ENCODE data around the gene PSMD5.

The PSMD5 gene

DNA sequence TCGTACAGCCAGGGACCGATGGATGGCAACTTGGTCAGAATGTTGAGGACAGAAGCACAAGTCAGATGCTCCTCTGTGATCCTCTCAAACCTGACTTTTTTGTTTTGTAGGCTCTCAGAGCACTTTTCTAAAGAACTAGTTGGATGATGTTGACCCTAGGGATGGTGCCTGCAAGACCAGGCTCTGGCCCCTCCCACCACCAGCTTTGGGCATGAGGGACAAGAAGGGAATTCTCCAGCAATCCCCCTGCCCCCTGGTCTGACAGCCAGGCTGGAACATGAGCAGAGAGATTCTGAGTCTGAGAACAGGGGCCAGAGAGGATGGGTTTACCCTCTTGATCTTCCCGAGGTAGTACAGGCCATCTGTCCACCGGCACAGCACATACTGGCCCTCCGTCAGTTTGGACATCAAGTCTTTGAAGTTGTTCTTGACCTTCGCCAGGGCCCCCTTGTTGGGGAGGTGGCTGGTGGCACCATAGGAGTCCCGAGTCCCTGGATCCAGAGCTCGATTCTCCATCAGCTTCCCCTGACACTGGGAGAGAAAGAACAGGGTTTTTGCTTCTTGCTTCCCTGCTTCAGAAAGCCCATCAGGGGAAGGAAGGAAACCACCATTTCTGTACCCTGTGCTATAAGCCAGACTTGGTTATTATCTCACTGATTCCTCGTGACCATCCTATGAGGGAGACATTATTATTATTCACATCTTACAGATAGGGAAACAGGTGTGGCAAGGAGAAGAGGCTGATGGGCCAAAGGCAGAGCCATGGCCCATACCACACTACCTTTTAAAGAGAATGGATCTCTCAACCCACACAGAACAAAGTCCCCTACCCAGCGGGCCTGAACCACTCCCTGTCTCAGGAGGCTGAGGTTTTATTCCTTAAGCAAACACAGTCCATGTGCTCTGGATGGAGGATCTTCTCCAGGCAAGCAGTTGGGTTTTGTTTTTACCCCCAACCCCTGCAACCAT is 31.8 kb upstream of the PSMD5 start:
- no peak for DNase-seq

DNA sequence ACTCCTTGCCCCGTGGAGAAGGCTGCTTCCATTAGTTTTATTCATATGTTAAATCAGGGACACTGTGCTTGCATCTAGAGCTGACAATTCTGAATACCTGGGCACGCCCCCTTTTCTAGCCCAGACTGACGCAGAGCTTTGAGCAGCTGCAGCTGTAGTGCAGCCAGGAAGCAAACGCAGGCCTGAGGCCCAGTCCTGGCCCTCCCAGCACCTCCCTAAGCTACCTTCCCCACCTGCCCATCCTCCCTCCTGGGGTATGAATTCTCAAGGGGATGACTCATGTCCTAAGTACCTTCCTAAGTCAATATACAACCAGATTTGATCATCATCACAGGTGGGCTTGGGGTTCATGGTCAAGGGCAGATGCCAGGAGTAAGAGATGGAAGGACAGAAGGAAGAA is 30.8 kb upstream of the PSMD5 start:
- DNase-seq, result peak; percentile 8

DNA sequence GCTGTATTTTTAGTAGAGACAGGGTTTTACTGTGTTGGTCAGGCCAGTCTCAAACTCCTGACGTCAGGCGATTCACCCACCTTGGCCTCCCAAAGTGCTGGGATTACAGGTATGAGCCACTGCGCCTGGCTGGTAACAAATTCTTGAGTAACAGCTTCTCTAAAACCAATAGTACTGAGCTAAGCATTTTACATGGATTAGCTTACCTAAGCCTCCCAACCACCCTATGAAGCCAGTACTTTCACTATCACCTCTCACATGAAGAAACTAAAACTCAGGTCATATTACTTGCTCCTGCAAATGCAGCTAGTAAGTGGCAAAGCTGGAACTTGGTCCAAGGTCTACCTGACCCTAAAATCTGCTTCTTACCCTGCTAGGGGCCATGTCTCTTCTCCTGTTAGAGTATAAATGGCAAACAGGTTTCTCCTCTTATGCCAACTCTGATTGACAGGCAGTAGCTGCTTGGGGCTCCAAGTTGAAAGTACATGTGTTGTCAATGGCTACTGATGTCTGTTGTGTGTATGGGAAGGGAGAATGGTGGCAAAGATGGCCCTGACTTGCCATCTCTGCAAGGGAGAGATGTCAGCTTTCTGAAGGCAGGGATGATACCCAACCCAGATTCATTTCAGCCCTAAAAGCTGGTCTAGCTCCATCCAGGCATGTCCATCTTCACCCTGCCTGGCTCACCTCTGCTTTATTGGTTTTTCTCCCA is 30.2 kb upstream of the PSMD5 start:
- DNase-seq, result no peak

DNA sequence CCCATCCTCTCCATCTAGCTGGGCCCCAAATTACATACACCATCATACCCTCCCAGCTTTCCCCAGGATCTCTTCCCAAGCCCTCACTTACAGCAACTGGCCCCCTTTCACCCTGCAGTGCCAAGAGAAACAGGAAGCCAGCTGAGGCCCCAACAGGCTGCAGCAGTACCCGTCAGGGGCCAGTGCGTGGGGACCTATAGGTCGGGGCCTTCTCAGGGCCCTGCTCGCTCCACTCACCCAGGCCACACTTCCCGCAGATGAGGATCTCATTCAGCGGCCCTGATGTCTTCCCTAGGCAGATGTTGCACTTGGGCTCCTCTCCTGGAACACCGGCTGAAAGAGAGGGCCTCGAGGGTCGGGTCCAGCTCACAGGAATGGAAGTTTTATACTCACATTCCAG is 27.5 kb upstream of the PSMD5 start:
- DNase-seq, result no peak

DNA sequence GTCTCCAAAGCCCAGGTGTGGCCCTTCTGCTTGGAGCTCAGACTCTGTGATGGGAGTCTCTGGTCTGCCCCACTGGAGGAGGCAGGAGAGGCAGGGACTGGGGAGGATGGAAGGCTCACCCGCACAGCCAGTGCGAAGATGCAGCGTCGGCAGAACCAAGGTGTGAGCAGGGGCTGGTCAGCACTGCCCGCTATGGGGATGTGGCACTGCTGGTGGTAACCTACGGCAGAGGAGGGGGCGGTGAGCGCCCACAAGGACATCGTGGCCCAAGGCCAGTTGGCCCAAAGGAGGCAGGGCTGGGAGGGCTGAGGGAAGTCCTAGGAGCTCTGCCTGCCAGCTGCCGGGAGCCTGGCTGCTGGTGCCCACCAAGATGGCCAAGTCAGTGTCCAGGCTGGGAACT is 27.0 kb upstream of the PSMD5 start:
- no peak for DNase-seq

DNA sequence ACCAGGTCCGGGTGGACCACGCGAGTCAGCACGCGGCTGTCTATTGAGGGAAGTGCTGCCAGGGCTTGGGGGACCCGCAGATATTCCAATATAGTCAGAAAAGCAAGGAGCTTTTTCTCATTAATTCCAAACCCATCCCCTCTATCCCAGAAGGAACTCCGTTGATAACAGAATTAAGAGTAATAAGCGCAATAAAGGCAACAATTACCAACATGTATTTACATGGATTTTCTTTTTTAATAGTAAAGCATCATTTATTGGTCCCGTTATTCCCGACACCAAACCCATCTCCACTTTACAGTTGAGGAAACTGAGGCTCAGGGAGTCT is 26.6 kb upstream of the PSMD5 start:
- DNase-seq, result no peak

DNA sequence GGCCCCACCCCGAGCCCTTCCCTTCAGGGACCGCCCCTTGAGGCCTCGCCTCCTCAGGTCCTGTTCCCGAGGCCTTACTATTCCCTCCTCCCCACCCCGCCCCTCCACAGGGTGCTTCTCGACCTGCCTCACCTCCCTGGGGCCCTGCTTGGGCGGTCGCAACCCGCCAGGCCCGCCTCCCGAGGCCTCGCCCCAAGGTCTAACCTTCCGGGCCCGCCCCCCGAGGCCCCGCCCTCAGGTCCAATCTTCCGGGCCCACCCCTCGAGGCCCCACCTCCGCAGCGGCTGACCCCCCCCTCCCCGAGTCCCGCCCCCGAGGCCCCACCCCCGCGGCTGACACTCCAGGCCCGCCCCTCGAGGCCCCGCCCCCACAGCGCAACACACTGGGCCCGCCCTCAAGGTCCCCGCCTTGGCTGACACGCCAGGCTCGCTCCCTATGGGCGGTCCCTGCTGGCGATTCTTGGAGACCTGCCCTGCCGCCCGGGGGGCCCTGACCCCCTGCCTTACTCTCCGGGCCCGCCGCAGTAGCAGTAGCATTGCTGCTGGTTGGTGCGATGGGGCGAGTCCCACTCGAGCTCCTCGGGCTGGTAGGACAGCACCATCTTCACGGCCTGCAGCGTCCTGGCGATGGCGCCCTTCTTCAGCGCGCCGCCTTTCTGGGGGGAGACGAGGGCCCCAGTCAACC is 26.1 kb upstream of the PSMD5 start:
- no peak for DNase-seq

DNA sequence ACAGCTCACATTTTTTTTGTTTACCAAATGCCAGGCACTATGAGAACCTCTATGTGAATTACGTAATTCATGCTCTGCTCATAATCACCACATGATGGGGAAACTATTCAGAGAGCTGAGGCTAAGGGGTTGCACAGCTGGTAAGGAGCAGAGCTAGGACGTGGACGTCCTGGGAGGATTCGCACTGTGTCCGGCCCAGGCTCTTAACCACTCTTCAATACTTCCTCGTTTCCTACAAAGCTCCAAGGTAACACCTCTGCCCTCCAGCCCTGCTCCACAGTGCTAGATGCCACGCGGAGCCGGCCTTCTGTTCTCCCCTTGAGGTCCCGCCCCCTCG is 25.6 kb upstream of the PSMD5 start:
- no peak for DNase-seq

DNA sequence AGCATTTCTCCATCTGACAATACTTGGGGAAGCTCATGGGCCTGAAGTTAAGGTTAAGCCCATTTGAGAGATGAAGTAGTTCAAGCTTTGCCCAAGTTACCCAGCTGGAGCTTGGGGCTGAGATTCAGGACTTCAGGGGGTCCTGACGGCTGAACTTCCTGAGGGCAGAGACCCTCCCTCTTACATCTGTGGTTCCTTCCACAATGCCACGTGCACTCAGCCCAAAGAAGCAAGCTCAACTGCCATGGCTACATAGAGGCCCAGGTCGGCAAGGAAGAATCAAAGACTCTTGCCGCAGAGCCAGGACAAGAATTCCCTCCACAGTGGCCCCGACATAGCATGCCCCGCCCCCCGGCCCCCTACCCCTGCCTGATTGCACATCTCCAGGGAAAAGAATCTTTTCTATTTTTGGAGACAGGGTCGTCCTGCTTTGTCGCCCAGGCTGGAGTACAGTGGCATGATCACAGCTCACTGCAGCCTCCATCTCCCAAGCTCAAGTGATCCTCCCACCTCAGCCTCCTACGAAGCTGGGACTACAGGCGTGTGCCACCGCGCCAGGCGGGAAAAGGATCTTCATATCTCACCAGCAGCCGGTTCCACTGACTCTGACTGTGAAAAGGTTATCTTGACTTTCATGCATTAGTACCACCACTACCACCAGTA is 25.1 kb upstream of the PSMD5 start:
- no peak for DNase-seq

DNA sequence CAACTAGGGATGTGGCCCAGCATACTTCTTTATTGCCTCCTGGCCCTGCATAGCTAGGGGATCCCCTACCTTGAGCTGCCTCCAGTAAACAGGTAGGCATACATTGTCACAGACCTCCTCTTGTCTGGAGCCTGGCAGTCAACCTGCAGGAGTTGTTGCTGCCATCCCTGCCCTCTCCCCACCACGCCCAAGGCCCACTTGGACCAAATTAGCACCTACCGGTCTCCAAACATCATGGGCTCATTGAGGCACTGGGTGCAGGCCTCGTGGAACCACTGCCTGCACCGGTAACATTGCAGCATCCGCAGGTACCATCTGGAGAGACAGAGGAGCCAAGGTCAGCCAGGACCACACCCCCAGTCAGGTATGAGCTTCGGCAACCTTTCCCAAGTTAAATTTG is 23.9 kb upstream of the PSMD5 start:
- no peak for DNase-seq

DNA sequence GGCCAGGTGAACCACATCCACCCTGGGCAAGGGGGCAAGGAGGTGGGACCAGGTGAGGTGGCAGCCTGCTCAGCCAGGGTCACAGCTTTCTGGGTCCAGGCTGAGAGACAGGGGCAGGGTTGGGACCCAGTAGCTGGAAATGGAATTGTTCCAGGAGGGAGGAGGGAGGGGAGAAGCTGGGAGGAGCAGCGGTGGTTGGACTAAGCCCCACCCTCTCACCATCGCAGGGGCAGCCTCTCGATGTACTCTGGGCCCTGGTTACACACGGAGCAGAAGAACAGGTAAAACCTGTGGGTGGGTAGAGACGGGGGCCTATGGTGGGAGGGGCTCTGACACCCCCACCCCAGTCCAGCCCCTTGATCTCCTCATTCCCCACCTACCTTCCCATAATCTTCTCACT is 23.1 kb upstream of the PSMD5 start:
- no peak for DNase-seq

DNA sequence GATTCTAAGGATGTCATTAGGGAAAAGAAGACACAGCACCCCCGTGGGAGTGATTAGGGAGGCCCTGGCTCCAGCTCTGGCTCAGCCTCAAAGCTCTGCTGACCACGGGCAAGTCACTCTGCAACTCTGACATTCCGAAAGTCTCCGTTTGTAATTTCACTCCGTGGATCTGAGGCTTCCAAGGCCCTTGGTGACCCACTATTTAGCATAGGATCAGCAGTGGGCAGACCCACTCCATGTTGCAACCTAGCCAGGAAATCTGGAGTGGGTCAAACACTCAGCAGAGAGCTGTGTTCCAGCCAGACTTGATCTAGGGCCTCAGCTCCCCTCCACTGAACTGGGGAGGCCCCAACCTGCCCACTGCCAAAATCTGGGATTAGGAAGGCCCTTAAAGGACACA is 22.5 kb upstream of the PSMD5 start:
- no peak for DNase-seq

DNA sequence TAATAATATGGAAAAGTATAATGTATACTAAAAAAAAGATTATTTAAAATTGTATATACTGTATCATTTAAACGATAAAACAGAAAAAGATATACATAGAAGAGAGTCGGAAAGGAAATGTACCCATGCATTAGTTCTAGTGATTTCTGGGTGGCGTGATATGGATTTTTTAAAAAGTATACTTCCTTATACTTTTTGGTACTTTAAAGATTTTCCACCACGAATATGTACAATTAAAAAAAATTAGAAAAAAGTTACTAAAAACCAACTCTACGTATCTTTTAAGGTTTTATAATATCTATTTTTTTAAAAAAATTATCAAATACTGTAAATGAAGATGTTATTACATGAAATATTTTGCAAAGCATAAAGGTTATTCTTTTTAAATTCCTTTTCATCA is 22.0 kb upstream of the PSMD5 start:
- DNase-seq, result no peak

DNA sequence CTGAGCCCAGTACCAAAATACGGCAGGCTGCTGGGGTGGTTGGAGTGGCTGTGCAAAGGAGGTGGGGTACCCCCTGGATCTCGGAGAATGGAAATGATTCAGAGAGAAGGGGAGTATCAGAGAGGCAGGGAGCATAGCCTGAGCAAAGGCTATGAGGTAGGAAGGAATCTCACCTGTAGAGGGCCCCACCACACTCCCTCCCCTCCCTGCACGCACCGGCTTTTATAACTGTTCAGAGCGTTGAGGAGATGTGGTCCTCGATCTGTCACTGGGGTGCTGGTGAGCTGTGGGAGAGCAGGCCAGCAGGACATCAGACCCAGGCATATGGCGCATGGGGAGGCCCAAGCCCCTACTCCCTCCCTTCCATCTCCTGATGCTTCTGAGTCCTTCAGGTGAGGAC is 21.1 kb upstream of the PSMD5 start:
- DNase-seq, result no peak

DNA sequence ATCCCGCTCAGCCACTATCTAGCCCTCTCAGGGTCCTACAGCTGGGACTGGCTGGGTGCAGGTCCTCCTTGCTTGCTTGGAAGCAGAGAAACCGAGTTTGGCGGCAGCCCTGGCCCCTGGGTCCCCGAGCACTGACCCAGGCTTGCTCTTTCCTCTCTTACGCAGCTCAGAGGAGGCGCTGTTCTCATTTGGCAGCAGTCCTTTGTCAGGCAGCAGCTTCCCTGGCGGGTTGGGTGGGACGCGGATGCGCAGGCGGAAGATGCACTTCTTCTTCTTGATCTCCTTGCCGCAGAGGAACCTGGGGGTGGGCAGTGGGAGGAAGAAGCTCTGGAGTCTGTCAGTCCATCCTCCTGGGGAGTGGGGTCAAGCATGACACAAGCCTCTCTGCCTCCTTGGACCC is 19.7 kb upstream of the PSMD5 start:
- DNase-seq, result no peak

DNA sequence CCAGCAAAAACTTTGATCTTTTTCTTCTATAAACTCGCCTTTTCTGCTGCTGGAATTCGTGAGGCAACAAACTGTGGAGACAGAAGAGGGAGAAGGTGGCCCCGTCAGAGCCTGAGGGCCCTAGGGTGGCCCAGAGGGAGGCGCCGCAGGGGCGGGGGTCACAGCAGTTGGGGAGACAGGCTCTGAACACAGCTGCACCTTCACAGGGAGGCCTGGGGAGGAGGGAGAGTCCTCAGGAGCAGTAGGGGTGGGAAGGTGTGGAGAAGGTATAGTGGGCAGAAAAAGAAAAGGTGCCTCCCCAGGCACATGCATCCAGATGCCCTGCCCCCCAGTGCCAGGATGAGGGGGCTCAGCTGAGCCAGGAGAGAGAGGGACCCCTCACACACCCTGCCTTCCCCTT is 19.2 kb upstream of the PSMD5 start:
- DNase-seq, result no peak

DNA sequence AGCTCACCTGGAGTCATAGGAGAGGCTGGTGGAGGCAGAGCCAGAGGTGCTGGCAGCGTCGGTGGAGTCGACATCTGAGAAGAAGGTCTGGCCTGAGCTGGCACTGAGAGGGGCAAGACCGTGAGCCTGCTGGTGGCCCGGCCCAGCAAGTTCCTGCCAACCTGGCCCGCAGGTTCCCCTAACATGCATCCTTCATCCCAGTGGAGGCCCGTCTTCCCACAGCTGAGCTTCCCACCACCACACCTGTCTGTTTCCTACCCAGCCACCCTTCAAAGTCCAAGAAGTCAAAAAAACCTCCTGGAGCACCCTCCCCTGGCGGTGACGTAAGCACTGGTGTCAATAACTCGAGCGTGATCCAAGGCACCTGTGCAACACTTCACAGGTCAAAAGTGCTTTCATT is 17.4 kb upstream of the PSMD5 start:
- no peak for DNase-seq

DNA sequence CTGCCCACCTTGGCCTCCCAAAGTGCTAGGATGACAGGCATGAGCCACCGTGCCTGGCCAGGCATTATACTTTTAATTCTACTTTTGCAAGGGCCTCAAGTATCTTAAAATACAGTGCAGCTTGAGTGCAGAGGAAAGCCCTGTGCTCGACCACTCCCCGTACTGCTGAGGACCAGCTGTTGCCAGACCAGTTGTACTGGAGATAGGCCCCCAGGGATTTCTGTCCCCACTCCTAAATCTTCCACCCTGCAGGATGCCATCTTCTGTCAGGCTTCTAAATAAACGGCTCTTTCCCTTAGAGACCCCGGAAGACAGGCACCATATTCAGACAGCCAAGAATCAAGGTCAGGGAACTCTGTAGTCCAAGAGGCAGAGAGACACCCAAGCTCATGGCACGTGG is 16.6 kb upstream of the PSMD5 start:
- no peak for DNase-seq

DNA sequence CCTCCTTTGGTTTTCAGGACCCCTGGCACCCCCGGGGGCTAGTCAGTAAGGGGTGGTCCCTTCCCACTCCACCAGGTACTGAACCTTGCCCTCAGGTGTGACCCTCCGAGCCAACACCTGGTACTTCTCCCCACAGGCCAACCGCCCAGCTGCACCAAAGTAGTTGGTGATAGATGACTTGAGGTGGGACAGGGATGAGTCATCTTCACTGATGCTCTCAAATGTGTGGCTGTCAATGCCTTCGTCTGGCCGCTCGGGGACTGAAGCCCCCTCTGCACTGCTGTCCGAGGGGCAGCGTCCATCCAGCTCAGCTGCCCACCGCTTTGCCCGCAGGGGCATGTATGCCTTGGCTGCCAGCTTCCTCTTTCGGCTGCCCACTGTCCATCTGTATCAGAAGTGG is 15.2 kb upstream of the PSMD5 start:
- no peak for DNase-seq

DNA sequence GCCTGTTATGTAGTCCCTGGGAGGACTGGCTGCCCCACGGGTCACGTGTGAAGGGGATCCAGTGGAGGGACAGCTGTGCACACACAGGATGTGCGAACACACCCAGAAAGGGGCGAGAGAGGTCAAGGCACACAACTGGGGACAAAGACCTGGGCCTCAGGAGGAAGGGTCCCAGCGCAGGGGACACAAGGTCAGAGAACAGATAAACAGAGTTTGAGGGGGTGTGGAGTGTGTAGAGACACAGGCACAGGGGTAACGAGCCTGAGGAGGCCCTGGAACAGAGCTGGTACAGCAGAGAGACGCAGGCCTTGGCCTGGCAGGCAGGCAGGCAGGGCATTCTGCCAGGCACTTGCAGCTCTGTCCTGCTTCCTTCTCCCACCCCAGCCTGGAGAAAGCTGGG is 14.8 kb upstream of the PSMD5 start:
- peak; percentile 53 for DNase-seq

DNA sequence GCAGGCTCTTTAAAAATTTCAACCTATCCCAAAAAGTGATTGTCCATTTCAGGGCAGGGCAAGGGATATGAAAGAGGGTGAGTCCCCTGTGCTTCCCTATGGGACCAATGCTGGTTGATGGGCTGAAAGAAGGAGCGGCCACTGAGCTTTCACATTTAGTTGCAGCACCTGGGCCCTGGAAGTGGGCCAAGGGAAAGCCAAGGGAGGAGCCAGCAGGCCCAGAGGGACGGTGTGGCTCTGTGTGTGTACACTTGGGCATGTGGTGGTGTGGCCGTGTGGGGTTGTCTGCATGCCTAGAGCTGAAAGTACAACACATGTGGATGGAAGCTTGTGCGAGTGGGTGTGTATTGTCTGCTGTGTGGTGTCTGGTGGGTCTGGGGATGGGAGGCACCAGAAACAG is 14.0 kb upstream of the PSMD5 start:
- DNase-seq, result peak; percentile 52

DNA sequence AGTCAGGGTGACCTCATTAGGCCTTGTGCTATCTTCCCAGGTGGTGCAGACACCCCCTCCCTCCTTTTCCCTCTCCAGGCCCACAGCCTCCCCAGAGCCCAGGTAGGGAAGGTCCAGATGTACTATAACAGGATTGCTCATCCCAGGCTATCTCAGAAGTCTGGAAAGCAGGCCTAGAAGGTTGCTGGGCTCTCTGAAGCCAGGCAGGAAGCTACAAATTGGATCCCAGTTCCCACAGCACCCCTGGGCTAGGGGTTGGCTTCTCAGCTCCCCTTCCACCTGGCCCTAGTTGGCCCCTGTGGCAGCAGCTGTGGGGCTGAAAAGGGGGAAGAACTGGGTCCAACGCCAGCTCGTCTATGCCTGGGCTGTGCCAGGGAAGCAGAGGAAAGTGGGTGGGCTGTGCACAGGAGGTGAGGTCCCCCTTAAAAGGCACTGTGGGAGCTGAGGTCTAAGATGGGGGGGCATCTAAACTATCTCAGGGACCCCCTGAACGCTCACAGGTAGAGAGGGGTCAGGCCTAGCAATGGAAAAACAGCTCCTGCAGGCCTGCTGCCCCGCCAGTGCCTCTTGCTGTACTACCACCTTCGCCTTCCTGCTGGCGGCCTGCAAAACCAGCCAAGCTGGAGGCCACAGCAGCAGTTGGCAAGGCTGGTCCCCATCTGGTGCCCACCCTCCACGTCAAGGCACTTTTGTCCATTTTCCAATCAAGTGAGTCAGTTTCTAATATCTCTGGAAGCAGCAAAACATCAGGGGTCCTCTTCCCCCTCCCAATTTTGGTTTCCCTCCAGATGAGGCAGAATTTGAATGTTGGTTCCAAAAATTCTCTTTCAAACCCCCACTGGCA is 13.3 kb upstream of the PSMD5 start:
- no peak for DNase-seq
